ENCODE results near the gene ST3GAL2. TPM values are rescaled to one million over a fixed set of nuclear protein-coding genes. Genes with fewer than 3 reads are reported as not detected.

Gene ST3GAL2
- total and polyA plus RNA-seq, 12 donors: 5.3 to 30.8 (median 22.6) TPM

DNA sequence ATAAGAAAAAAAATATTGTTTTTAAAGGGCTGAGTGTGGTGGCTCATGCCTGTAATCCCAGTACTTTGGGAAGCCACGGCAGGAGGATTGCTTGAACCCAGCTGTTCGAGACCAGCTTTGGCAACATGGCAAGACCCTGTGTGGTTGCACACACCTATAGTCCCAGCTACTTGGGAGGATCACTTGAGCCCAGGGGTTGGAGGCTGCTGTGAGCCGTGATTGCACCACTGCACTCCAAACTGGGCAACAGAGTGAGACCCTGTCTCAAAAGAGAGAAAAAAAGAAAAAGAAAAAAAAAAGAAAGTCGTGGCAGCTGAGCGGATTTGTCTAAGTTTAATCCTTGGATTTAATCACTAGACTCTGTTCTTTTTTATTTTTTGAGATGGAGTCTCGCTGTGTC is 9.2 kb upstream of the ST3GAL2 start:
- no peak for DNase-seq
- Histone ChIP-seq H3K27me3 (no peaks in the 10 kb centered on the region), H3K36me3 (replicated peaks in 1 of 2) (no peaks in the 10 kb centered on the region), H3K4me1 (replicated peaks in 1 of 2) (no peaks in the 10 kb centered on the region), H3K27ac (no peak overlapping the region), H3K4me3 (no peak overlapping the region), H3K9me3 (replicated peaks in 1 of 3) (no peaks in the 10 kb centered on the region)
- TF ChIP-seq CTCF (IDR thresholded peaks at IDR 0.05): no peak
- no peak for TF ChIP-seq POLR2A (IDR thresholded peaks at IDR 0.05)
- intact Hi-C loops (cut with DNase I): no loop called here
- 82 to 93% (median 87%) methylated on average over 6 of the region's 6 CpGs for WGBS, 4 donors

DNA sequence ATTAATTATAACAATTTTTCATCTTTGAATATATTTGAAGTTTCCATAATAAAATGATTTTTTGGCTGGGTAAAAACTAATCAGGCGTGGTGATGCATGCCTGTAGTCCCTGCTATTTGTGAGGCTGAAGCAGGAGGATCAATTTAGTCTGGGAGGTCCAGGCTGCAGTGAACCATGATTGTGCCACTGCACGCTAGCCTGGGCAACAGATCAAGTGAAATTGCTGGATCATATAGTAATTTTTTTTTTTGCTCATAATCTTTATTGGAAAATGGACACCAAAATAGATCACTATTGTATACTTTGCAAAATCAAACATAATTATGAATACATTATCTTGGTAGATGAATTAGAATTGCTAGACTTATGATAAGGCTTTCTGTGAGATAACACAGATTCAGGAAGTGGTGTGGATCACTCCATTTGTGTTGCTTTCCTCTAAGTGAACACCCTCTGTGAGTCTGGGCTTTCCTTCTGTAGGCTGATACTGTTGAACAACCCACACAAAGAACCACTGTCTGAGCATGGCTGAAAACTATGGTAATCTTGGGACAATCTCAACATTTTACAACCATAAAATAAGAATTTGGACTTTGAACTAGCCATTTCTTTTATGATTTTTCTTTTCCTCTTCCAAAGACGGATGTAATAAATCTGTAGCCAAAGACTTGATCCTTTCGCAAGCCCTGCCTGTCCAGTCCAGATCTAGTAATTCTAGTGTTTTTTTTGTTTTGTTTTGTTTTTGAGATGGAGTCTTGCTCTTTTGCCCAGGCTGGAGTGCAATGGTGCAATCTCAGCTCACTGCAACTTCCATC is 5.6 kb upstream of the ST3GAL2 start:
- Histone ChIP-seq H3K27ac (no peak overlapping the region), H3K4me1 (replicated peaks in 1 of 2) (no peaks in the 10 kb centered on the region), H3K27me3 (no peaks in the 10 kb centered on the region), H3K9me3 (replicated peaks in 1 of 3) (no peaks in the 10 kb centered on the region), H3K36me3 (replicated peaks in 1 of 2) (no peaks in the 10 kb centered on the region), H3K4me3 (no peak overlapping the region)
- DNase-seq: no peak
- WGBS, 4 donors: 72 to 83% (median 77%) methylated on average over 4 of the region's 4 CpGs
- intact Hi-C loops (cut with DNase I): no loop called here
- TF ChIP-seq CTCF (IDR thresholded peaks at IDR 0.05) (no peak), POLR2A (IDR thresholded peaks at IDR 0.05) (no peak)

- no peak overlapping the region for H3K4me3 ChIP-seq
- DNase-seq: no peak
- H3K4me1 ChIP-seq (replicated peaks in 1 of 2): peaks cover 0 to 8% of the 10 kb centered on the region in 2 donors
- no peak overlapping the region for H3K27ac ChIP-seq
- 90 to 94% (median 92%) methylated on average over 7 of the region's 7 CpGs for WGBS, 4 donors
- TF ChIP-seq POLR2A (IDR thresholded peaks at IDR 0.05) (no peak), CTCF (IDR thresholded peaks at IDR 0.05) (no peak)
- H3K36me3 ChIP-seq (replicated peaks in 1 of 2): no peaks in the 10 kb centered on the region
- H3K27me3 ChIP-seq: no peaks in the 10 kb centered on the region
- intact Hi-C loops (cut with DNase I): no loop called here
- no peaks in the 10 kb centered on the region for H3K9me3 ChIP-seq (replicated peaks in 1 of 3)
Observed at GRCh38 chr16:70442344-70442743, 3.4 kb upstream of the ST3GAL2 start.

- H3K9me3 ChIP-seq (replicated peaks in 1 of 3): no peaks in the 10 kb centered on the region
- no peaks in the 10 kb centered on the region for H3K27me3 ChIP-seq
- H3K4me1 ChIP-seq (replicated peaks in 1 of 2): peaks cover 0 to 16% of the 10 kb centered on the region in 2 donors
- H3K4me3 ChIP-seq: no peak overlapping the region
- H3K27ac ChIP-seq: no peak overlapping the region
- intact Hi-C loops (cut with DNase I): no loop called here
- 79 to 89% (median 86%) methylated on average over 8 of the region's 8 CpGs for WGBS, 4 donors
- no peak for DNase-seq
- TF ChIP-seq CTCF (IDR thresholded peaks at IDR 0.05): no peak
- no peak for TF ChIP-seq POLR2A (IDR thresholded peaks at IDR 0.05)
- H3K36me3 ChIP-seq (replicated peaks in 1 of 2): no peaks in the 10 kb centered on the region
Observed at GRCh38 chr16:70441406-70441990, 2.6 kb upstream of the ST3GAL2 start.
